Epithelial cell of esophagus (primary cell): ENCODE measurements around the gene WSB2.
A peak's percentile ranks its signal among the peaks of the same experiment; 100 is the strongest.

Experiments
- DNase-seq: peaks from one replicate; pipeline ENCODE4 v3.0.0; 2010; ENCODE audit warnings: low read depth
- H3K4me3 ChIP-seq: 2 replicates; pipeline ENCODE4 v1.5.1; 2011; ENCODE audit warnings: mild to moderate bottlenecking, low read length, control low read depth
- CTCF ChIP-seq: IDR thresholded peaks from 2 replicates; pipeline ENCODE4 v1.5.1; 2011; ENCODE audit warnings: low read depth, mild to moderate bottlenecking, low read length, control low read depth, inconsistent platforms; ENCODE audit not compliant: insufficient read depth; ENCODE audit errors: missing control alignments

WSB2 gene

GRCh38 chr12:117986705-117987469, 74.1 kb downstream of the WSB2 start:
- peak; percentile 72 for DNase-seq
- no peak for TF ChIP-seq CTCF
- no peak overlapping the region for H3K4me3 ChIP-seq

GRCh38 chr12:117985182-117985581, 75.8 kb downstream of the WSB2 start:
- no peak for DNase-seq
- TF ChIP-seq CTCF = no peak

More at GRCh38 chr12:117985182-117985581, 75.8 kb downstream of the WSB2 start:
- H3K4me3 ChIP-seq = no peak overlapping the region
